Measurements from ENCODE around the gene AKR1B15. TPM values are rescaled to one million over a fixed set of nuclear protein-coding genes. Genes with fewer than 3 reads are reported as not detected.
A peak's percentile ranks its signal among the peaks of the same experiment; 100 is the strongest.

The AKR1B15 gene
- total RNA-seq, 1 experiment from 2014 or later = not detected

DNA sequence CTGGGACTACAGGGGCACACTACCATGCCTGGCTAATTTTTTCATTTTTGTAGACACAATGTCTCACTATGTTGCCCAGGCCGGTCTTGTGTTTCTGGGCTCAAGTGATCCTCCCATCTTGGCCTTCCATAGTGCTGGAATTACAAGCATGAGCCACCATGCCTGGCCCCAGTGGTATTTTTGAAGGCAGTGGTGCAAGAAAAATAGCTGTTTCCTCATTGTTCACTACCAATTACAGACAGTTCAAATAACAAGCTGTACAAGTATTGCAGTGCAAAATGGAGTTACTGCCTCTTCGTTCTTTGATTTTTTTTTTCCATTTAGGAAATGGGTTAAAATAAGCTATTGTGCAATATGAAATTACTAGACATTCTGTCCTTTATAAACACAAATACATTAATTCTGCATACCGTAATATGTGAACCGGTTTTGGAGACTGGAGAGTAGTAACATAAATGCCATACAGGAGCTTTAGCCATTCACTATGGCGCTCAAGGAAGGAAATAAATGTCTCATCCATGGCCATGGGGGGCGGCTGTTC is 62.8 kb downstream of the AKR1B15 start:
- intact Hi-C loops (cut with micrococcal nuclease; ENCODE audit: unreplicated experiment) = no loop called here
- H3K4me1 ChIP-seq (ENCODE audit: insufficient read depth, low read length, poor library complexity, severe bottlenecking) = no peaks in the 10 kb centered on the region
- peaks cover 30% of the 10 kb centered on the region for H3K27me3 ChIP-seq (replicated peaks; ENCODE audit: insufficient read depth, low read depth, low read length, poor library complexity)
- H3K27ac ChIP-seq (ENCODE audit: low read depth, low read length, poor library complexity, severe bottlenecking) = no peak overlapping the region
- ChIA-PET POLR2A (ENCODE audit: low non-redundant PET) (no interaction called here), CTCF (no interaction called here)
- DNase-seq (ENCODE audit: low spot score) = no peak
- no TSS peak for BruUV-seq (replicated peaks)
- TF ChIP-seq EZH2 (IDR thresholded peaks at IDR 0.05; ENCODE audit: borderline replicate concordance, low read depth, low read length, poor library complexity, severe bottlenecking) = no peak
- TF ChIP-seq, protein P1, sequence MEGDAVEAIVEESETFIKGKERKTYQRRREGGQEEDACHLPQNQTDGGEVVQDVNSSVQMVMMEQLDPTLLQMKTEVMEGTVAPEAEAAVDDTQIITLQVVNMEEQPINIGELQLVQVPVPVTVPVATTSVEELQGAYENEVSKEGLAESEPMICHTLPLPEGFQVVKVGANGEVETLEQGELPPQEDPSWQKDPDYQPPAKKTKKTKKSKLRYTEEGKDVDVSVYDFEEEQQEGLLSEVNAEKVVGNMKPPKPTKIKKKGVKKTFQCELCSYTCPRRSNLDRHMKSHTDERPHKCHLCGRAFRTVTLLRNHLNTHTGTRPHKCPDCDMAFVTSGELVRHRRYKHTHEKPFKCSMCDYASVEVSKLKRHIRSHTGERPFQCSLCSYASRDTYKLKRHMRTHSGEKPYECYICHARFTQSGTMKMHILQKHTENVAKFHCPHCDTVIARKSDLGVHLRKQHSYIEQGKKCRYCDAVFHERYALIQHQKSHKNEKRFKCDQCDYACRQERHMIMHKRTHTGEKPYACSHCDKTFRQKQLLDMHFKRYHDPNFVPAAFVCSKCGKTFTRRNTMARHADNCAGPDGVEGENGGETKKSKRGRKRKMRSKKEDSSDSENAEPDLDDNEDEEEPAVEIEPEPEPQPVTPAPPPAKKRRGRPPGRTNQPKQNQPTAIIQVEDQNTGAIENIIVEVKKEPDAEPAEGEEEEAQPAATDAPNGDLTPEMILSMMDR (conservative IDR thresholded peaks at IDR 0.05; ENCODE audit: low read depth, low read length) = no peak
- H3K4me3 ChIP-seq (ENCODE audit: low read depth, low read length, poor library complexity, severe bottlenecking) = no peak overlapping the region
- no peaks in the 10 kb centered on the region for H3K36me3 ChIP-seq (ENCODE audit: insufficient read depth, low read length, poor library complexity, severe bottlenecking)
- no peaks in the 10 kb centered on the region for H3K9me3 ChIP-seq (ENCODE audit: low read depth, low read length, poor library complexity, severe bottlenecking)

DNA sequence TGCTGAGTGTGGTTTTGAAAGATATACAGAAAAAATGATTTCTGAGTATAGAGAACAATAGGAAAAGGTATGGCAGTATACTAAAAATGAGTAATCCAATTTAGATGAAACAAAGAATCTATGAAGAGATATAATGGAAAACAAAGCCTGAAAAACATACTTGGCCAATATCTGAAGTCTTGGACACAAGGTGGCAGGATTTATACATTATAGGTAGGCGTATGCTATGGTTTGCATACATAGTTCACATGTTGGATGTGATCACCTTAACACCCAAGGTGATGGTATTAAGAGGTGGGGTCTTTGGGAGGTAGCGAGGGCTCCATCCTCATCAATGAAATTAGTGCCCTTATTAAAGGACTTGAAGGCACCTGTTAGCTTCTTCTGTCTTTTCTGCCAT is 63.3 kb downstream of the AKR1B15 start:
- intact Hi-C loops (cut with micrococcal nuclease; ENCODE audit: unreplicated experiment) = no loop called here
- ChIA-PET CTCF (no interaction called here), POLR2A (ENCODE audit: low non-redundant PET) (no interaction called here)
- Histone ChIP-seq H3K27ac (ENCODE audit: low read depth, low read length, poor library complexity, severe bottlenecking) (no peak overlapping the region), H3K27me3 (replicated peaks; ENCODE audit: insufficient read depth, low read depth, low read length, poor library complexity) (peaks cover 34% of the 10 kb centered on the region), H3K4me3 (ENCODE audit: low read depth, low read length, poor library complexity, severe bottlenecking) (no peak overlapping the region), H3K4me1 (ENCODE audit: insufficient read depth, low read length, poor library complexity, severe bottlenecking) (no peaks in the 10 kb centered on the region), H3K36me3 (ENCODE audit: insufficient read depth, low read length, poor library complexity, severe bottlenecking) (no peaks in the 10 kb centered on the region), H3K9me3 (ENCODE audit: low read depth, low read length, poor library complexity, severe bottlenecking) (no peaks in the 10 kb centered on the region)
- TF ChIP-seq, protein P1 (conservative IDR thresholded peaks at IDR 0.05; ENCODE audit: low read depth, low read length) = 0 out of 2 replicates have a peak, but pooled peaks have one; percentile 13
- TF ChIP-seq EZH2 (IDR thresholded peaks at IDR 0.05; ENCODE audit: borderline replicate concordance, low read depth, low read length, poor library complexity, severe bottlenecking) = no peak
- BruUV-seq (replicated peaks) = no TSS peak
- DNase-seq (ENCODE audit: low spot score) = no peak

DNA sequence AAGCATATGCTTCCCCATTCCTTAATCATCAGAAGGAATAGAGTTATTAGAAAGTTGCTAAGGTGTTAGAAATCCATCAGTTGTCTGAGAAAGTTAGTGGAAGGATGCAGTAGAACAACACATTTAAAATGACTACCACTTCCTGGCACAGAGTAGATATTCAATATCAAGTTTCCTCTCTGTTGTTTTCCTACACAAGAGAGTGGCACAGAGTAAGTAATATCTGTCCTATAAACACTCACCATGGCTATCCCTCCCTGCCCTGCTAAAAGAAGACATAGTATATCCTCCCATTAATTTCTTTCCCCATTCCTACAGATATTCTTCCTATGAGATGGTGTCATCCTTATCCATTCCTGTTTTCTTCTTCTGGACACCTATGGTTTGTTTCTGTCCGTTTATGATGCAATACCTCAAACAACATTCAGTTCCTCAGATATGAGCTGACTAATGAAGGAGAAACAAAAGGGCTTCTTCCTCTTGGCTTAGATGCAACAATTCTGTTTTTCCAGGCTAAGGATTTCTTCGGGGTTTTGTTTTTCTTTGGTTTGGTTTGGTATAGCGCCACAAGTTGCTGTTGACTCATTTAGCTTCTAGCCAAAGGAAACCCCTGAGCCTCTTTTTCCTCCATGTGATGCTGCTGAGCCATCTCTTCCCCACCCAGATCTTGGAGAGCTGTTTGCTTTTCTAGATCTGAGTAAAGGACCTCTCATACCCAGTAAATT is 64.9 kb downstream of the AKR1B15 start:
- POLR2A ChIA-PET (ENCODE audit: low non-redundant PET) = interaction anchor here (0.7 kb wide), 1 partner anchor 39 kb away, joined by 6 read pairs; no protein-coding TSS in a partner anchor

More for the DNA sequence above, 64.9 kb downstream of the AKR1B15 start:
- CTCF ChIA-PET = no interaction called here
- TF ChIP-seq, protein P1 (conservative IDR thresholded peaks at IDR 0.05; ENCODE audit: low read depth, low read length) = no peak
- no peak for TF ChIP-seq EZH2 (IDR thresholded peaks at IDR 0.05; ENCODE audit: borderline replicate concordance, low read depth, low read length, poor library complexity, severe bottlenecking)
- intact Hi-C loops (cut with micrococcal nuclease; ENCODE audit: unreplicated experiment) = no loop called here
- H3K4me1 ChIP-seq (ENCODE audit: insufficient read depth, low read length, poor library complexity, severe bottlenecking) = no peaks in the 10 kb centered on the region
- no peak for DNase-seq (ENCODE audit: low spot score)
- no peak overlapping the region for H3K27ac ChIP-seq (ENCODE audit: low read depth, low read length, poor library complexity, severe bottlenecking)
- peaks cover 45% of the 10 kb centered on the region for H3K27me3 ChIP-seq (replicated peaks; ENCODE audit: insufficient read depth, low read depth, low read length, poor library complexity)
- no peak overlapping the region for H3K4me3 ChIP-seq (ENCODE audit: low read depth, low read length, poor library complexity, severe bottlenecking)
- H3K36me3 ChIP-seq (ENCODE audit: insufficient read depth, low read length, poor library complexity, severe bottlenecking) = no peaks in the 10 kb centered on the region
- no TSS peak for BruUV-seq (replicated peaks)
- H3K9me3 ChIP-seq (ENCODE audit: low read depth, low read length, poor library complexity, severe bottlenecking) = no peaks in the 10 kb centered on the region

All from A673 (cell line).